HL-60/S4 (cell line): Measurements from ENCODE around the gene LAMB2.

Source experiments
- in situ Hi-C: fragments of 300-500 bp; cut with MboI; formaldehyde crosslinking; loops from 2 replicates; pipeline ENCODE4 v1.14.3; 2022; ENCODE audit warnings: low sequenced_read_pairs

The LAMB2 gene

DNA sequence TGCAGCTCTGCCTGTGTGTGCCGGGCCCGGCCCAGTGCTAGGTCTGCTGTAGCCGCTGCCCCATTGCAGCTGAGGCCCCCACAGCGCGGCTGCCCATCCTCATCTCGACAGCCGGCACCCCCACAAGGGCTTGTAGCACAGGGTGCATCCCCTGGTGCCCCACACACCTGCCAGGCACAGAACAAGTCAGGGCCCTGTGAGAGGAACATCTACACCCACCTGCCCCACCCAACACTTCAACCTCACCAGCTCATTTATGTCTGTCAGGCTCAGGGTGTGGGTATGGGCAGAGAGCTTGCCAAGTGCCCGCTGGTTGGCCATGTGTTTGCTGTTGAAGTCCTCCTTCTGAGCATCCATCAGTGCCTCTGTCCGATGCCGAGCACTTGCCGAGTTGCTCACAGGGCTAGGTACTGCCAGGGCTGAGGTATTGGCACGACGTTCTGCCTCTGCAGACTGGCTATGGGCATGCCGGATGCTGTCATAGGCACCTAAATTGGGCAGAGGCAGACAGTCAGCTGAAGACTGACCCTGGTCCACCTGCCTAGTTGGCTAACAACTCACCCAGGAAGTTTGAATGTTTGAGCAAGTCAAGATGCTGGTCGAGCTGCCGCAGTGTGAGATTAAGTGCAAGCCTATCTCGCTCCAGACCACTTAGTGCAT, 9.8 kb downstream of the LAMB2 start:
- in situ Hi-C loops = no loop called here

DNA sequence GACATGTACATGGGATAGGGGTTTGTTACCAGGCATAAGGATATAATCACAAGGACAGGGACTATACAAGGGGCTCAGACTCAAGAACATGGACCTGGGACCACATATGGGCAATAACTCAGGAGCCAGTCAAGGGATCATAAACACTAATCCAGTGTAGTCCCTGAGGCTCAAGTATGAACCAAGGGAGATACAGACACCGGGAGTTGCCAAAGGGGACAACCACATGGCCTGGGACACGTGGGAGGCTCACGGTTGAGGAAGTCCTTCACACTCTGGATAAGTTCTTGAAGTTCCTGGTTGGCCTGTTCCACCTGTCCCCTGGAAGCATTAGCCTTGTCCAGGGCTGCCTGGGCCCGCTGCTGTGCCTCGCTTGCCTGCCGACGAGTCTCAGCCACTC, 10.4 kb downstream of the LAMB2 start:
- in situ Hi-C loops = no loop called here

DNA sequence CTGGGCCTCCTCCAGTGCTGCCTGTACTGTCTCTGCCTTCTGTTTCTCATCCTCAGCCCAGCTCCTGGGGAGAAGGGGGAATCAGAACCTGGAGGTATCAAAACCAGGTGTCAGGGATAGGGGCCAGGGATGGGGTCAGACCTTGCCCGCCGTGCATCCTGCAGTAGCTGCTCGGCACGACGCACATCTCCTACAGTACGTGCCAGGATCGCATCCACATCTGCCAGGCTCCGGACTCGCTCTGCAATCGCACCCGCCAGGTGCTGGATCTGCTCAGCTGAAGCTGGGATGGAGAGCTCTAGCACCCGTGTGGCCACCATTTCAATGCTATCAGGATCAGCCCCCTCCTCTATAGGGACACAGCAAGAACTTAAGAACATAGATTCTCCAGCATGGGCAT, 10.8 kb downstream of the LAMB2 start:
- in situ Hi-C loops = no loop called here

DNA sequence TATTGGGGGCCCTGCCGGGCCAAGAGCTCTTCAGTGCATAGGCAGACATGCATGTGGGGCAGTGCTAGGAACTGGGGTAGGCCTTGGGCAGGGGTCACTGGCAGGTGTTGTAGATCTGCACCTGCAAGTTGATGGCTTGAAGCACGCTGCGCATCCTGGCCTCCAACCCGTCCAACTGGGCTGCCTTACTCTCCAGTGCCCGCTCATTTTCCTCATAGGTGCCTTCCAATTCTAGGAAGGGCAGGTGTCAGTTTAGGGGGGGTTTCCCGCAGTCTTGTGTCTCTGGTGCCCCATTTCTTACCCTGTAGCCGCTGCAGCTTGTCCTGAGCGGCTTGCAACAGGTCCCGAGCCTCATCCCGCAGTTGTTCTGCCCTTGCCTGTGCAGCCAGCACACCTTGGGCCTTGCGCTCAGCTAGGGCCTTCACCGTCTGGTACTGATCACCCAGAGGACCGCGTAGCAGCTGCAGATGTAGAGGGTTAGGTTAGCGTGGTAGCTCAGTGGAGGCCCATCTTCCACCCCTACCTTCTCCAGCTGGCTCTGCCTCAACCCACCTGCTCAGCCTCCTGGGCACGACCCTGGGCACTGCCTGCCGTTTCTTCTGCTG, 11.6 kb downstream of the LAMB2 start:
- in situ Hi-C loops = no loop called here

DNA sequence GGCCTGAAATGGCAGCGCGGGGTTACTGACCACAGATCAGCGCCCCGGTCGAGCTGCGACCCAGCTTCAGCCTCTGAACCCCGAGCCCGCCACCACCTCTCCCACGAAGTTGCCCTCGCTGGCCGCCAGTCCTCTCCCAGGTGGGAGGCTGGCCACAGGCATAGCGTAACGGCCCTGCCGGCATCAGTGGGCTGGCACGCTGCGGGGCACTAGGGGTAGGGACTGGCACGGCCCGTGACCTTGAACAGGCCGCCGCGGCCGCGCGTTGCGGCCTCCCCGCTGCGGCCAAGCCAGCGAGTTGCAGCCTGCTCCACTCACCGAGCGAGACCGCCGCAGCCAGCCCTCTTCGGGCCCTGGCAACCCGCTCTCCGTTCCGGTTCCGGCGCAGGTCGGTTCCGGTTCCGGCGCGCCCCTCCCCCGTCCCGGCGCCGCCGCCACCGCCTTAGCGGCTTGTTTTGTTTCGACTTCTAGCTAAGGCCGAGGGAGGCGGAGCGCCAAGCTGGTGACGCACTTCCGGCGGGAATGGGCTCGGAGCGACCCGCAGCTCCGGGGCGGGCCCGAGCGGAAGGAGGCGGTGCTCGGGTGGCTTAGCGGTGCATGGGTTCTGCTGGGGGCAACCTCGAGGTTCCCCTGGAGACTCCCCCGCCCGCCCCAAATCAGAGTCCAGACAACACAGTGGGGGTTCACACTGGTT, 12.3 kb downstream of the LAMB2 start, which contains the start of gene USP19:
Gene USP19 (minus strand): TSS at position 386 of the 694 bp plus-strand sequence. CDS start 1,678 bp downstream, outside the sequence.
- in situ Hi-C loops = no loop called here

DNA sequence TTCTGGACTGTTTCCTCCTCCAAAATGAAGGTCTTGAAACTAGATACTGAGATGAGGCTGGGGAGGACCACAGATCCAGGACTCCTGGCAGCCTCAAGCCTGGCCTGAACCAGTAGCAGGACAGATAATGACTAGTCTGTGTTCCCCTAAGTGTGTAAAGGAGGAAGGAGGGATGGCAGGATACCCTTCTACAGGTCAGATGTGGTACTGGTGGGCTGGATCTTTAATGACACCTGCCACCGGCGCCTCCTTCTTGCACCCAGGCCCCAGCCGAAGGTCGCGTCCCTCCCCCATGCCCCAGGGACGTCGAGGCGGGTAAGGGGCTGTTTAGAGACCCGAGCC, 12.8 kb downstream of the LAMB2 start:
- in situ Hi-C loops = no loop called here

DNA sequence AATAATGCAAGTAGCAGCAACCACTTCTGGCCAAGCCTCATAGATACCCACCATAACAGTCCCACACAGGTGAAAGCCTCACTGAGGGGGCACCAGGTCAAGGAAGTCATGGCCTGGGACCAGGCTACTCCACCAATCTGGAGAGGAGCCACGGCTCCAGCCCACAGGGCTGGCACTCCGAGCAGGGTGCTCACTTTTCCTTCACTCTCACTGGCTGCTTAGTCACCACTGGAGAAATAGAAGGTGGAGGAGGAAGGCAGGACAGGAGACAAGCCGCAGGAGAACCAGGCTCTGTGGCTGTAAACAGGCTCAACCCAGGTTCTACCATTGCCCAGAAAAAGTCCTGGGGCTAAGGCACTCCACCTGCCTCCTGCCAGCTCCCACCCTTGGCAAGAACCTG, 13.4 kb downstream of the LAMB2 start:
- in situ Hi-C loops = no loop called here

DNA sequence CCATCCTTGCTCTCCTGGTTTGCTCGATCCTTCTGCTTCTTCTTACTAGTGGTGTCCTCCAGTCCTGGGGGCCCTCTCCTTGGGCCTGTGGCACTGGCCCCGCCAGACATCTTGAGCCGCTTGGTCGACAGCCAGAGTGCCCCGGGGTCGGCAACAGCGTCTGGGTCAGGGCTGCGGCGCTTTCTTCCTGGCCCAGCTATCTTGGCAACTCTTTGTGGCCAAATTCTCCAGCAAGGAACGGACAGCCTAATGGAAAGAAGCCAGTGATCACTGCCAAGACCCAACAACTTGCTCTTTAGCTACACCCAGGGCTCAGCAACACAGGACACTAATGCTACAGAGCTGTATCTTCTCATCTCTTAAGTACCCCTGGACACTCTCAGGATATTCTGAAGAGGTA, 13.8 kb downstream of the LAMB2 start:
- in situ Hi-C loops = no loop called here

DNA sequence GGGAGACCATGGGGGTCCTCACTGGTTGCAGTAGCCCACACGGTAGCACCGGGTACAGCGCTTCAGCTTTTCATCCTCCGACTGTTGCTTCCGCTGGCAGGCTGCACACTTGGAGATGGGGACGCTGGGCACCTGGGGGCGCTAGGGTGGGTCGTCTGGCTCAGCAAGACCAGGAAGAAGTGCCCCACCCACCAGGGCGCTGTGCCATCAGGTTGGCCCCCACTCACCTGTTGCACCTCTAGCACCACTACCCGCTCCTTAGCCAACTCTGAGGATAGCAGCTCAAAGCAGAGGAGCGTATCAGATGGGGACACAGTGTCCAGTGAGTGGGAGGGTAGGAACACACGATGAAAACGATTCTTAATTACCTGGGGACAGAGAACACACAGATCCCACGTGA, 20.6 kb downstream of the LAMB2 start:
- in situ Hi-C loops = no loop called here

DNA sequence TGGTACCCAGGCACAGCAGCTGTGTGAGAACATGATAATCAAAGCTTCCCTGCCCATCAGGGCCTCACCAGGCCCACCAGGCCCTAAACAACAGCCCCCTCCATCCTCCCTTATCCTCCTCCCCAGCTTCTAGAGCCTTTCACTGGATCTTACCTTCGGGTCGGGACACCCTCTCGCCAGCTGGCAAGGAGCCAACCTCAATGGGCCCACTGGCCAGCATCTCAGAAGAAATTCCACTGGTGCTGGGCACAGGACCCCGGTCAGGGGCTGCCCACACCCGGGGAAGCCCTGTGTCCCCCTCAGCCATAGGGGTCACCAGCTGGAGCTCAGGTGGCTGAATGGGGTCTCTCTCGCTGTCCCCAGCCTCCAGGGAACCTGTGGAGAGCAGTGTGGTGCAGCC, 21.5 kb downstream of the LAMB2 start:
- in situ Hi-C loops = no loop called here

DNA sequence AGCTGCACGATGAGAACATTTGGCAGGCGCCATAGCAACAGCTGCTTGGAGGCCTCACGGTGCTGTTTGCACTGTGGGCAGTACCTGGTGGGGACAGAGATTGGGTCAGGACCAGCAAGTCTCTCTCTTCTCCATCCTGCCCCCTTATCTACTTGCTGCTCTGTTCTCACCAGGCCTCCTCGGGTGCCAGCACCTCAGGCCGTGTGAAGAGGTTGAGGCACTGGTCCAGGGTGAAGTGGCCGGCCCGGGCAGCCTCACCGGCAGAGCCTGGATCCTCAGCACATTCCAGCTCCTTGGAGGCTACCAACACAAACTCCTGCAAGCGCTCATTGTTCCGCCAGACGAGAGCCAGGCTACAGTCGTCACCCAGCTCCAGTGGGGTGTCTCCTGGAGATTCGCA, 22.1 kb downstream of the LAMB2 start:
- in situ Hi-C loops = no loop called here

DNA sequence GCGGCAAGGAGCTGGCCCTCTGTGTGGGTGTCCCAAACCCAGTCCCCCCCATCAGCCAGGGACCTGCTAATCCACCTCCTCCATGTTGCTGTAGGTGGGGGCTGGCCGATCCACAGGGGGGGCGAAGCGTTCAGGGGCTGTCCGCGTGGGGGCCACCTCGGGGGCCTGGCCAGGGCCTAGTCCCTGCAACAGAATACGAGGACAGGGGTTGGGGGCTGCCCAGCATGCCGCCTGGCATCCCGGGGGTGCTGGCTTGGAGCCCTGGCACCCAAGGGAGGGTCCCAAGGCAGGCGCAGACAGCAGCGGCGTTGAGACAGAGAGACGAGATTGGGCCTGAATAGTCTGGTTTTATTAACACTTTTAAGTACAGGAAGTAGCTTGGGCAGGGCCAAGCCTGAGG, 24.5 kb downstream of the LAMB2 start:
- in situ Hi-C loops = no loop called here

DNA sequence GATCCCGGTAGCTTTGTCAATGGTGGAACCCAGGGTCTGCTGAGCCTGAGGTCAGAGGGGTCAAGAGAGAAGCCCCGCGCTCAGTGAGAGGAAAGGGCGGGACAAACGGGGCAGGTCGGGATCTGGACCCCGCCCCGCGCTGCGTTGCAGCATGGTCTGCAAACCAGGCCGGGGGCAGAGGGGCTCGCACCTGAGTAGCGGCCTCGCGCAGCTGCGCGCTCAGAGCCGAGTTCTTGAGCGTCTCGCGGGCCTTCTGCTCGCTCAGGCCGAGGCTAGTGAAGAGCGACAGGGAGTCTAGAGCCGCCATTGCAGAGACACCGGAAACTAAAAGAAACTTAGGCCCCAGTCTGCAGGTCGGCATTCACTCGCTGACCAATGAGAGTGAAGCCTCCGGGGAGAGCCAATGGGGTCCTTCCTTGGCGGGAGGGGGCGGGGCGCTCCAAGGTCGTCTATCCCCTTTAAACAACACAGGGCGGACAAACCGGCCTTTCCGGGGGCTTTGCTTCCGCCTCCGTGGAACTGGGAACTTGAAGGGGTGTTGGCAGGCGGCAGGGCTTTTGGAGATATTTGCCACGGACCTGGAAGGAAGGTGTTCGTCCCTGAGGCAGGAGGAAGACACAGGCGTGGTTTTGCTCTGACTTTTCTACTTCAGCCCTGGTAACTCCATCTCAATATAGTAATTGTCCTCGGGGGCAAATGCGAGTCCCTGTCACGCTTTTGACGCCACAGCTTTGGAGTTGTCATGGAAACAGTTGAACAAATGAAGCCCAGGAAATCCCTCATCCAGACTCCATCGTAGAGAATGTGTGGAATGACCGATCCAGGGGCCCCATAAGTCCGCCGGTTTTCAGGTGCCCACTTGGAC, 28.2 kb downstream of the LAMB2 start, which contains the start of gene QARS1:
Gene QARS1 (minus strand): TSS at position 331 of the 865 bp plus-strand sequence. CDS start 24 bp downstream, at position 307.
- in situ Hi-C loops = no loop called here

DNA sequence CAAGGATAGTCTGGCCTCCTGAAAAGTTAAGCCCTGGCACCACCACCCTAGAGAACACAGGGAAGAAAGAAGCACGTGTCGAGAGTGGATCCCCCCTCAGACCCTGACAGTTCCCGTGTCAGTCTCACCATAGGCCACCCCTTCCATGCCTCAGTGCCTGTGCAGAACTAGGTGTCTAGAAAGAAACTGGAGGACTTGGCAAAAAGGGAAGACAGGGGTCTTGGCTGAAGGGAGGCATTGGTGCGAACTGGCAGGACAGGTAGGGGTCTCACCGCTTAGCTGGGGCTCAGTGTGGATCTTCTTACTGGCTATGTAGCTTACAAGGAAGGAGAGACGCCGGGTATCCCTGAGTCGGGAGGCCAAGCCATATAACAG, 28.8 kb downstream of the LAMB2 start:
- in situ Hi-C loops = no loop called here

DNA sequence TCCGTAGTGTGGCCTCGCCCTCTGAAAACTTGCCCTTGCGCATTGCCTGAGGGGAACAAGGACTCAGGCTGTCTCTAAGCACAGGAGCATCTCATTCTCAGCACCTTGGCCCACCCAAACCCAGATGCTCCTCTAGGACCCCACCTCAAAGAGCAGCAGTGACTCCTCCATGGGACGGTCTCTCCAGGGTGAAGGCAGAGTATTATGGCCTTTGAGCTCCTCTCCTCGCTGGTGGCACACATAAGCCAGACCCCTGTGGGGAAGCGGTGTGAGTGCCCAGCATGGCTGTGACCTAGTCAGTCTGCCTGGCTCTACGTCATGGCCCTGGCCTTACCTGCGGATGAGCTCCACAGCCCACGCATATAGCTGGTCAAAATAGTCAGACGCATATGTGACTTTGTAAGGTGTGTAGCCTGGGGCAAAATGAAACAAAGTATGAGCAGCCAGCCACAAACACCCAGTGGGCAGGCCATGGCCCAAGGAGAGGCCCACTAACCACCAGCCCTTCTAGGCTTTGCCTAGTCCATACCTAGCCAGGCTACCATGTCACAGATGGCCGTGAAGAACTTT, 32.7 kb downstream of the LAMB2 start:
- in situ Hi-C loops = no loop called here

DNA sequence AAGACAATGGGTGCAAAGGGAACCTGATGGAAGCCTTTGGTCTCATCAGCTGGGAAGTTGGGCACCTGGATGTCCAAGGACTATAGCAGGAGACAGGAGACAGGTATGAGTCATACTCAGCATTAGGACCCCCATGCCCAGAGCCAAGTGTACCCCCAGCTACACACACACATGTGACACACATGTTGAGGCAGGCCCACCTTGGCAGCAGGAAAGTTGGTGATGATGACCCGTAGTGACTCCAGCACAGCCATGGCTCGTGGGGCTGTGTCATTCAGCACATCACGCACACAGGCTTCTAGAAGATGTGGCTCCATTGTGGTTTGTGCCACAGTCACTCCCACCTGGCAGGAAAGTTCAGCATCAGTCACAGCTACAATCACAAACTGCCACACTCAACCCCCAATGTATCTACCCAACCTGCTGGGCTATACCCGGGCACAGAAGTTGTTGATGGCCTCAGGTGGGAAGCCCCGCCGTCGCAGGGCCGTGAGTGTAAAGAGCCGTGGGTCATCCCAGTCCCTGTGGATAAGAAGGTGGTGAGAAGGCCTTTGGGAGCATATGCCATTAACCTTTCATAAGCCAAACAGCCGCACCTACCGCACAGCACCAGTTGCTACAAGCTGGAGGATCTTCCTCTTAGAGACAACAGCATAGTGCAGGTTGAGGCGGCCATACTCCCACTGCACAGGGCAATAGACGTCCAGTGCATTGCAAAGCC, 33.8 kb downstream of the LAMB2 start:
- in situ Hi-C loops = no loop called here

DNA sequence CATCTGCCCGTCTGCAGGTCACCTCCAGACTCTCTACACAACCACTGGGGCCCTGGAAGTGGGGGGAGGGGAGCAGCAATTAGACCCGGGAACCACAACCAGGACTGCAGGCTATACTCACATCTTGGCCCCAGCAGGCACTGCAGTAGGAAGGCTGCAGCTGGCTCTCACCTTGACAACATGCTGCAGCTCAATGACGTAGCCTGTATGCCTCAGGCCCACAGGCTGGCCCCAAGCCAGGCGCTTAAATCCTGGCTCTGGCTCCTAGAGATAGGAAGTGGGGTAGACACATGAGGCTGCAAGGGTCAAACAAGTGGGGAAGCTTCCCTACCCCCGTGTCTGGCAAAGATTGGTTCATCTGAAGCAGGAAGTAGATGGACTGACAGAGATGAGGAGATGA, 34.4 kb downstream of the LAMB2 start:
- in situ Hi-C loops = no loop called here

DNA sequence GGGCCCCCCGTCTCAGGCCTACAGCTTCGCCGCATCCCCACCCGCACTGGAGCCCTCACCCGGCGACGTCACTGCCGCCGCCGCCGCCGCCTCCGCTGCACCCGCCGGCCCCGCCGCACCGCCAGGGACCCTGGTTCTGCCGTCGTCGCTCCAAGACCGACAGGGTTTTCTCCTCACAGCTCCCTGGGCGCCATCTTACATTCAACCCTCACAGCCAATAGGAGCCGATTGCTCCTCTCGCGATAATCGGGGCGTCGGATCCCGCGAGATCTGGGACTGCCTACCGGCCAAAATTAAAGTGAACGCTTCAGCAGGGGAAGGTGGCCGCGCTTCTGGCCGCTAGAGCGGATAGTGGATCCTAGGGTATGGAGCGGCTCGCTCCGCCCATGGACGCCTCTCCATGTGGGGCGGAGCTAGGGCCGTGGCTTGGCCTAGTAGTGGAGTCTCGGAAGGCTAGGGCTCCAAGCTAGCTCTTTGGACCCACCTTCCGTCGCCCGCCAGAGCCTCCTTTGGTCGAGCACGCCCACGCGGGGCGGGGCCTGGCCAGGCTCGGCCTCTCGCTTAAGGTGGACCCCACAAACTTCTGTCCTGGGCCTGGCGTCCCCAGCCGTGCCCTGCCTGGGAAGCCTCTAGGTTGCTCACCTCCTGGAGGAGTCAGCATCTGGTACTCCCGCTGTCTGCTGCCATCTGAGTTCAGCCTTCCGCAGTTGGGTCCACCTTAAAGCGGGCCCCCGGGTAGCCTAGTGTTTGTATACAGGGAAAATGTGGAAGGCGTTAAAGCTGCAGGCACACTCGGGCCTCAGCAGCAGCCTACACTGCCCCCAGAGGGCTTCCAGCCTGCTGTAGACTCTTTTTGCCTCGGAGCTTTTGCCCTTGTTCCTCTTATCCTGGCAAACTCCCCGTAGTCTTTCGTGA, 38.7 kb downstream of the LAMB2 start, which contains the start of gene QRICH1:
Gene QRICH1 (minus strand): TSS at position 219 of the 915 bp plus-strand sequence. CDS start 17,054 bp downstream, outside the sequence.
- in situ Hi-C loops = no loop called here
